ENCODE measurements around the gene ACVR1. TPM values are rescaled to one million over a fixed set of nuclear protein-coding genes. Genes with fewer than 3 reads are reported as not detected.

ACVR1 gene
- total RNA-seq, 2 experiments from 2014 or later, result 8.3 to 10.1 TPM

GRCh38 chr2:157920736-157921135, 44.6 kb upstream of the ACVR1 start:
- CTCF ChIA-PET, result no interaction called here
- POLR2A ChIA-PET, result interaction anchor here (0.7 kb wide), 1 partner anchor 216 kb away, joined by 4 read pairs; no protein-coding TSS in a partner anchor
- no peaks in the 10 kb centered on the region for H3K27me3 Mint-ChIP-seq
- no peak overlapping the region for H3K27ac Mint-ChIP-seq
- no peak for TF ChIP-seq CTCF (IDR thresholded peaks at IDR 0.05)
- DNase-seq (no peak), ATAC-seq (no peak)
- no peak overlapping the region for H3K4me3 Mint-ChIP-seq
- H3K9me3 Mint-ChIP-seq, result no peaks in the 10 kb centered on the region
- intact Hi-C loops (cut with micrococcal nuclease), result no loop called here
- peaks cover 4% of the 10 kb centered on the region for H3K4me1 Mint-ChIP-seq (ENCODE audit: low read depth)
- no peaks in the 10 kb centered on the region for H3K36me3 Mint-ChIP-seq (ENCODE audit: low read depth)

DNA sequence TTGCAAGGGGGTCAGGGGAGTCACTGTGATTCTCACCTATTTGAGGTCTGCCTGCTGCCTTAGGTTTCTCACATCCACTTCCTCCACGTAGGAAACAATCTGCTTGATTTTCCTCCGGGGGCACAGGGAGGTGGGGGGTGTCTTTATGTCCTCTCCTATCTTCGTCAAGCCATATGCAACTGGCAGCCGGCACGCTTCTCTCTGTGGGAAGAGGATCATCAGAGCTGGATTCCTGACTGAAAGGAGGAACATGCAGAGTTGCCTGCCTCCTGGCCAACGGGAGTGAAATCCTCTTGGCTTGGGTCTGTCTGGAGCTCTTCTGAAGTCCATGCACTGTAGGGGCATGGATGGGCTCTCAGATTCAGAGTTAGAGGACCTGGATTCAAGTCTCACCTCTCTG, 43.1 kb upstream of the ACVR1 start:
- H3K27me3 Mint-ChIP-seq, result no peaks in the 10 kb centered on the region
- ChIA-PET POLR2A (no interaction called here), CTCF (interaction anchor here (0.7 to 1.4 kb wide), 3 partner anchors 10 to 145 kb away, joined by 3 read pairs; no protein-coding TSS in a partner anchor)
- TF ChIP-seq CTCF (IDR thresholded peaks at IDR 0.05), result no peak
- ATAC-seq (no peak), DNase-seq (no peak)
- peaks cover 4% of the 10 kb centered on the region for H3K4me1 Mint-ChIP-seq (ENCODE audit: low read depth)
- no peak overlapping the region for H3K4me3 Mint-ChIP-seq
- H3K27ac Mint-ChIP-seq, result no peak overlapping the region
- intact Hi-C loops (cut with micrococcal nuclease), result no loop called here
- H3K9me3 Mint-ChIP-seq, result no peaks in the 10 kb centered on the region
- H3K36me3 Mint-ChIP-seq (ENCODE audit: low read depth), result no peaks in the 10 kb centered on the region

GRCh38 chr2:157918319-157918718, 42.2 kb upstream of the ACVR1 start:
- Mint-ChIP-seq H3K9me3 (no peaks in the 10 kb centered on the region), H3K36me3 (ENCODE audit: low read depth) (no peaks in the 10 kb centered on the region), H3K4me1 (ENCODE audit: low read depth) (peaks cover 4% of the 10 kb centered on the region), H3K27me3 (no peaks in the 10 kb centered on the region), H3K27ac (no peak overlapping the region), H3K4me3 (no peak overlapping the region)
- ATAC-seq, result no peak
- CTCF ChIA-PET, result interaction anchor here (1.0 to 1.4 kb wide), 2 partner anchors 9 to 145 kb away, joined by 3 read pairs; no protein-coding TSS in a partner anchor
- intact Hi-C loops (cut with micrococcal nuclease), result no loop called here
- no peak for TF ChIP-seq CTCF (IDR thresholded peaks at IDR 0.05)
- DNase-seq, result no peak
- POLR2A ChIA-PET, result no interaction called here

- H3K27ac Mint-ChIP-seq, result no peak overlapping the region
- intact Hi-C loops (cut with micrococcal nuclease), result no loop called here
- no peaks in the 10 kb centered on the region for H3K9me3 Mint-ChIP-seq
- H3K4me3 Mint-ChIP-seq, result no peak overlapping the region
- DNase-seq (no peak), ATAC-seq (no peak)
- no peaks in the 10 kb centered on the region for H3K4me1 Mint-ChIP-seq (ENCODE audit: low read depth)
- no peaks in the 10 kb centered on the region for H3K27me3 Mint-ChIP-seq
- no peaks in the 10 kb centered on the region for H3K36me3 Mint-ChIP-seq (ENCODE audit: low read depth)
- POLR2A ChIA-PET, result no interaction called here
- TF ChIP-seq CTCF (IDR thresholded peaks at IDR 0.05), result no peak
- CTCF ChIA-PET, result interaction anchor here (2.6 kb wide), 1 partner anchor 10 kb away, joined by 8 read pairs; no protein-coding TSS in a partner anchor
These were observed 35.6 kb upstream of the ACVR1 start for GRCh38 chr2:157911750-157912149.

DNA sequence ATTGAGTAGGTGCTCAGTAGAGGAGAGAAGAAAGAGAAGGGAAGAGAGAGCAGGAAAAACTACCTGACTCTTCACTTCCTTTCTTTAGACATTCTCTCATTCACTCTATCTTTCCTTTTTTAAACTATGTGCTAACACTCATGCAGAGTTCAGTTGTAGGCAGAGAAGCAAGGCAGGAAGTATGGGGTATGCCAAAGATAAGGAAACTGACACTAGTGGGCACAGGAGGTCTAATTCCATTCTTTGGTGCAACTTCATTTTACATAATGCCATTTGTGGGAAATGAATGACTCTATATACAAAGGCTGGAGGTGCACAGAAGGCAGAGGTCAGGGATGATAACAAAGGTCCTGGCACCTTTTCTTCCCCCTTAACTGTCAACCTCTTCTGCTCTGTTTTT, 35.1 kb upstream of the ACVR1 start:
- DNase-seq, result no peak
- peaks cover 1% of the 10 kb centered on the region for H3K27me3 Mint-ChIP-seq
- ChIA-PET CTCF (interaction anchor here (1.1 to 2.6 kb wide), 2 partner anchors 10 to 21 kb away, joined by 3 to 8 read pairs; no protein-coding TSS in a partner anchor), POLR2A (no interaction called here)
- ATAC-seq, result no peak
- no peaks in the 10 kb centered on the region for H3K4me1 Mint-ChIP-seq (ENCODE audit: low read depth)
- H3K4me3 Mint-ChIP-seq, result no peak overlapping the region
- H3K27ac Mint-ChIP-seq, result no peak overlapping the region
- no peak for TF ChIP-seq CTCF (IDR thresholded peaks at IDR 0.05)
- no peaks in the 10 kb centered on the region for H3K36me3 Mint-ChIP-seq (ENCODE audit: low read depth)
- intact Hi-C loops (cut with micrococcal nuclease), result no loop called here
- H3K9me3 Mint-ChIP-seq, result no peaks in the 10 kb centered on the region
